Right ventricle myocardium superior (tissue), 1 donor: ENCODE results near the gene PUM2. TPM values are rescaled to one million over a fixed set of nuclear protein-coding genes. Genes with fewer than 3 reads are reported as not detected.
"Not testable (repeated sequence)": the region's sequence is repeated elsewhere in the genome, so short reads cannot be mapped to it uniquely, and the experiment has no call there.

ENCODE experiments used
- ATAC-seq: fragments of 200-7000 bp; cut with Tn5 transposase; one replicate; pipeline ENCODE4 v1.9.1; 2020; ENCODE audit warnings: mild to moderate bottlenecking; ENCODE audit not compliant: poor library complexity
- DNase-seq: peaks from one replicate; pipeline ENCODE4 v3.0.0-alpha.2; 2020
- intact Hi-C: fragments of 100-400 bp; cut with DNase I; formaldehyde crosslinking; loops from one replicate; pipeline ENCODE4 v1.11.2; 2022
- long read RNA-seq: library from polyadenylated mRNA; unstranded; transcript quantifications from one replicate; pipeline ENCODE4 v2.0.0, GENCODE V29; 2021
- total RNA-seq: library from RNA; stranded (reverse); fragmentation: NEBNext Ultra II Directional; extraction: Animal tissue kit (Norgen Biotek cat#: 25700); gene quantifications from one replicate; pipeline ENCODE4 v1.2.1, GENCODE V29; 2021
- donor health status: DM: no; HTN: yes; CAD: no; lungs with severe emphysema.

PUM2 gene, protein sequence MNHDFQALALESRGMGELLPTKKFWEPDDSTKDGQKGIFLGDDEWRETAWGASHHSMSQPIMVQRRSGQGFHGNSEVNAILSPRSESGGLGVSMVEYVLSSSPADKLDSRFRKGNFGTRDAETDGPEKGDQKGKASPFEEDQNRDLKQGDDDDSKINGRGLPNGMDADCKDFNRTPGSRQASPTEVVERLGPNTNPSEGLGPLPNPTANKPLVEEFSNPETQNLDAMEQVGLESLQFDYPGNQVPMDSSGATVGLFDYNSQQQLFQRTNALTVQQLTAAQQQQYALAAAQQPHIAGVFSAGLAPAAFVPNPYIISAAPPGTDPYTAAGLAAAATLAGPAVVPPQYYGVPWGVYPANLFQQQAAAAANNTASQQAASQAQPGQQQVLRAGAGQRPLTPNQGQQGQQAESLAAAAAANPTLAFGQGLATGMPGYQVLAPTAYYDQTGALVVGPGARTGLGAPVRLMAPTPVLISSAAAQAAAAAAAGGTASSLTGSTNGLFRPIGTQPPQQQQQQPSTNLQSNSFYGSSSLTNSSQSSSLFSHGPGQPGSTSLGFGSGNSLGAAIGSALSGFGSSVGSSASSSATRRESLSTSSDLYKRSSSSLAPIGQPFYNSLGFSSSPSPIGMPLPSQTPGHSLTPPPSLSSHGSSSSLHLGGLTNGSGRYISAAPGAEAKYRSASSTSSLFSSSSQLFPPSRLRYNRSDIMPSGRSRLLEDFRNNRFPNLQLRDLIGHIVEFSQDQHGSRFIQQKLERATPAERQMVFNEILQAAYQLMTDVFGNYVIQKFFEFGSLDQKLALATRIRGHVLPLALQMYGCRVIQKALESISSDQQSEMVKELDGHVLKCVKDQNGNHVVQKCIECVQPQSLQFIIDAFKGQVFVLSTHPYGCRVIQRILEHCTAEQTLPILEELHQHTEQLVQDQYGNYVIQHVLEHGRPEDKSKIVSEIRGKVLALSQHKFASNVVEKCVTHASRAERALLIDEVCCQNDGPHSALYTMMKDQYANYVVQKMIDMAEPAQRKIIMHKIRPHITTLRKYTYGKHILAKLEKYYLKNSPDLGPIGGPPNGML
- total RNA-seq = 70.9 TPM
- long read RNA-seq, partial matches to known transcripts = 26 of 27 reads
- long read RNA-seq, other reads (novel, unspliced or antisense) = 1 of 27 reads

DNA sequence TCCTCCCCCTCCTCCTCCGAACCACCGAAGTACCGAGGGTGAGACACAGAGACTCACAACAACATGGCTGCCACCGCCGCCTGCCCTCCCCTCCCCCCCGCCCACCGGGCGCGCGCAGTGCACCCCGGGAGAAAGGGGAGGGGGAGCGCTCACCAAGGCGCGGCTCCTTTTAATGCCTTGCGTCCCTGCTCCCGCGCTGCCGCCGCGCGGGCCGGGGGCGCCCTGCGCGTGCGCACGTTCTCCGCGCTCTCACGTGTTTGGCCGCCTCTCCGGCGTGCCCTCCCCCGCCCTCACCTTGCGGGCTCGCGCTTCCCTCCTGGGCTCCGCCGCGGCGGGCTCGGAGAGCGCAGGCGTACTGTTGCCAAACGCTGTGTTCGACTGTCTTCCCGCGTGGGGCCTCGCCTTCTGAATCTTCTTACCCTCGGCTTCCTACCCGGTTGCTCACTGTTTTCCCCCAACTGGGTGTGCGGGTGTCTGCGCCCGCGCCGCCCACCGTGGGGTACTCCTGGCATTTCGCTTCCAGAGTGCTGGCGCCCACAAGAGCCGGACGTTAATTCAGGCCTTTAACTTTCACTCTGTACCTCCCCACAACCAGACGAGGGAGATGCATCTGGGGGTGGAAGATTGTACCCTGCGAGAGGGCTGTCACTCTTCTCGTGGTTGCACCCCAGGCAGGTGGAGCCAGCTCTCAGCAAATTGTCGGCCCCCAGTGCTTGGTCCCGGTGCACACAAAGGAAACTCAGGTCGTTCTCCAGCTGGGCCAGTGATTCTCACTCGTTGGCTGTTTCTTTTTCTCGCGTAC is at the start of gene PUM2:
Gene PUM2 (minus strand): TSS at position 92 of the 802 bp plus-strand sequence. CDS start 23,484 bp downstream, outside the sequence.
- peak; percentile 97 for ATAC-seq
- intact Hi-C loops = no loop called here
- DNase-seq = peak; percentile 96

DNA sequence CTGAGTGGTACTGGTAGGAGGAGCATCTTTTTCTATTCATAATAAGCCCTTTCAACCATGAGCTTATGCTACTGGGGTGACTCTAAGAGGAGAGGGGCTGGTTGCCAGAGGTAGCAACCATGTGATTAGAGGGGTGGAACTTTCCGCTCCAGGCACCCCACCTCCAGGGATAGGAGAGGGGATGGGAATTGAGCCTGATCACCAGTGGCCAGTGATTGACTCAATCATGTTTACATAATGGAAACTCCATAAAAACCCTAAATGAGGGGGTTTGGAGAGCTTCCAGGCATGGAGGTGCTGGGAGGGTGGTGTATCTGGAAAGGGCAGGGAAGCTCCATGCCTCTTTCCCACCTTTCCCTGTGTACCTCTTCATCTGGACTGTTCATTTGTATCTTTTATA is 49.7 kb upstream of the PUM2 start:
- ATAC-seq (no peak), DNase-seq (no peak)
- intact Hi-C loops = no loop called here

DNA sequence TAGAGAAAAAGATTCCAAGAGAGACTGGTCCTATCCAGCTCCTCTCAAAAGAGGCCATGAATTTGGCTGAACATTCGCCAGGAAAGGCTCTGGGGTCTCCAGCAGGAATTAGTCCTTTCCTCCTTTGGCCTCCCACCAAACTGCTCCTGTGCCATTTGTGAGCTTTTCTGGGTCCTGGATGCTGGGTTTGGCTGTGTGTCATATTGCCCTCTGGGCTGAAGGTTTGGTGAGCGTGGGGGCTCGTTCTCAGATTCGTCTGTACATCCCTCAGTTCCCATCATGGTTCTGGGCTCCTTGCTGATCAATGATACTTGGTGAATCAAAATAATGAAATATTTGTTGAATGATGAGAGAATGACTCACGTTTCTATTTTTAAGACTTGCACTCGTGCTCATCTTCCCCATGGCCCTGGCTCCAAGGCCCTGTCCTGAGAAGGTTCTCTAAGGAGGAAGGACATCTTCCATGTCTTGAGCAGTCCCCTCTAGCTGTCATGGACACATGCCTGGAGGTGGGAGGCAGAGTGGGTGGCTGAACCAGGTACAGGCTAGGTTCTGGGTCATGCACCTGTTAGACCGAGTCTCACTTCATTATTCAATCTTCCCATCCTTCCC is 48.4 kb upstream of the PUM2 start:
- DNase-seq = no peak
- no peak for ATAC-seq
- intact Hi-C loops = no loop called here

DNA sequence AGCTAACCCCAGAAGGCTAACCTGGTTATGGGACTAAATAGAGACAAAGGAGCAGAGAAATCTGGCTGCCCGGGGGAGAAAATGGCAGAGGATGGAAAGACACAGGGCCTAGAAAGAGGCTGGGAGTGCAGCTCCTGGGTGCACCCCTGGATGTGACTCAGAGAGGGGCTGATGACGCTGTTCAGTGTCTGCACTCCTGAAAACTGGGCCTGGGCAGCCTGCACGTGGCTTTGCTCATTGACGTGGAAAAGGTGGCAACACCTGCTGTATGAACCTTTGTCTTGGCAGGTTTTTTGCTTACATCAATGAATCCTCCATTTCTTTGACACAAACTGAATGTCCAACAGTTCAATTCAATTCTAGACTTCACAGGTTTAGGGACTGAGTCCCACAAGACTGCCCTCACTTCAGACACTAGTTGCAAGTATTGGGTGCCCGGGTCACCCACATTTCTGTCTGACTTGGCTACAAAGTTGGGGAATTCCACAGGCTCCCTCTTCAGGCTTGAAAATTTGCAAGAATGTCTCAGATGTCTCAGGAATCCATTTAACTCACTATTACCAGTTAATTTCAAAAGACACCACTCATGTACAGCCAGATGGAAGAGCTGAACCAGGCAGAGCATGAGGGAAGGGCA is 47.3 kb upstream of the PUM2 start:
- intact Hi-C loops = no loop called here
- DNase-seq = no peak
- ATAC-seq = no peak

DNA sequence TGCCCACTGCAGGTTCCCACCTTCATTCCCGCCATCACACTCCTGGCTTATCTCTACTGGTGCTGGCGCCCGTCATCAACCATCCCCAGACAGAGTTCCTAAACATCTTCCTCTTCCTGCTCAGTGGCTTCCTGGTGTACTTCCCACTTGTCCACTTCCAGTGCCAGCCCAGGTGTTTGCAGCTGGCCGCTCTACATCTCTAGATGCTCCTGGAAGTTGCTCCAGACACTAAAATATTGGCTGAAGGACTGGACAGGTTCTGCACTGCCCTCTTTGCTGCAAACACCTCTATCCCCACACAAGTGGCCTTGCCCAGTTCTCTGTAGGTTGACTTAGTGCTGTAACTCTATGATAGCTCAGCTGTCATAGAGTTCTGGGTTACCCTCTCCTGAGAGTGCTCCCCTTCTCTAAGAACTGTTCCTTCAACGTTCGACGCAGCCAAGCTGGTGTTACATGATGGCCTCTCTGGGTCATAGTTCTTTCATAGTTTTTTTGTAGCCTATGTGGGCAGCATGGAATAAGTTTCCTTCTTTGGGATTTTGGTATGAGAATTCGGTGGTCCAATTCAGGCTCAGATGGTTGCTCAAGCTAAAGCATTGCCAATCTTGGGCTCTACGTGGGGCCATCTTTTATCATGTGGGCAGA is 45.8 kb upstream of the PUM2 start:
- no peak for DNase-seq
- ATAC-seq = no peak
- intact Hi-C loops = no loop called here

DNA sequence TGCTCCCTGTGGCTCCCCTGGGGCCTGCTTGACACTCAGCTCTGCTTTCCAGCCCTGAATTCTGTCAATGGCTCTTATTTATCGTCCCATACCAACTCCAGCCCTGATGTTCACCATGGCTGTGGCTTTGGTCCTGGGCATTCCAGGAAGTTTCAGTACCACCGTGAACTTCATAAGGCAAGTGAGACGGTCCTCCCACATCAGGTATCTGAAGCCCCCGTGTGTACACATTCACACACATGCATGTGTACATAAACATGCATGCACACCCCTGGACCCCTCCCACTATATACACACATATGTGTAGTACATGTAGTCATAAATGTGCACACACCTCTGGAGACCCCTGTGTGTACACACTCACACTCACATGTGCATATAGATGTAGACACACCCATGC is 43.3 kb upstream of the PUM2 start:
- DNase-seq = no peak
- ATAC-seq = no peak
- intact Hi-C loops = no loop called here

DNA sequence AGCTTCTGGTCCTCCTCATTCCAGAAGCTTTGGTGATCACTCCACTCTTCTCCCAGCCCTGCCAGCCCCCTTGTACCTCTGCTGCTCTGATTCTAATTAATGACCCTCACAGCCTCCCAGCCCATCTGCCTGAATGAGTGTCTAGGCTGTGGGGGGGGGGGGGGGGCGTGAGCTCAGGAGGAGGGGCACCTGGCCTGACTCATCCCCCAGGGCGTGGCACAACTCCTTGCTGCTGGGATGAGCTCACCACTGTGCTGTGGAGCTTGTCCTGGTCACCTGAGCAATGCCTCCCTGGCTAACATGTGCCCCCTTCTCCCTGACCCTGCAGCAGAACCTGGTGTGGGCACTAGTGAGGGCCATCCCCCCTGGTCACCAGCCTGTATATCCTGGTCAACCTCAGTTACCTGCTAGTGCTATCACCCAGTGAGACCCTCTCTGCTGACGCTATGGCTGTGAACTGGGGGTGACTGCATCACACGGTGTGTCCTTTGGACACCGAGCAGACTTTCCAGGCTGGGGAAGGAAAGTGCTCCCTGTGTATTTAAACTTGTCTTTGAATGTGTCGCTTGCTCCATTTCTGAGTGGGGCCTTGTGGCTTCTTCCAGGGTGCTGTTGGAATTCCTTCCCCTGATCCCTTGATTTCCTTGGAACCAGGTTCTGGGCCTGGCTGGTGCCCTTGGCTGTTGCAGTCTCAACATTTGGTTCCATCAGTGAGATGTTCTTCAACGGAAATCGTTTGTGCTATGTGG is 41.5 kb upstream of the PUM2 start:
- DNase-seq (no peak), ATAC-seq (no peak)
- intact Hi-C loops = no loop called here

DNA sequence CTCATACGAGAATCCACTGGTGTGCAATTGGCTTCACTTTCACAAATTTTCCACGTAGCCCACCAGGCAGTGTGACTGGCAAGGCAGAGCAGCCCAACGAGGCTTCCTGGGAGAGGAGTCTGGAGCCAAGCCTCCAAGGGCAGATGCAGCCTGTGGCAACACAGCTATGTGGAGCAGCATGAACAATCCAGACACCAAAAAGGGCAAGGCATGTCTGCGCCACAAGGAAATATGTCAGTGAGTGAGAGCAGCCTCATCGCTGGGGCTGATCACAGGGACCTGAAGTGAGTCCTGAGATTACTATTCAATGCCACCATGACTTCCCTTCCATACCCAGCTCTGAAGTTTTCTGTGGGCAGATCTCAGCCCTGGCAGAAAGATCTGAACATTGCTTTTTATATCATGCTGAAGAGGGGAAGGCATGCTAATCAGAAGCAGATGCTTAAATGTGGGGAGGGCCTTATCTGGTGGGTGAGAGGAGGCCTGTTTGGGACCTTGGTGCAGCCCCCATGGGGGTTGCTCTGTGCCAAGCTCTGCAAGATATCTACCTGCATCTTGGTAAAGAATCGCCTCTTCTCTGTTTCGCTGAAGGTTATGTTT is 40.0 kb upstream of the PUM2 start:
- intact Hi-C loops = no loop called here
- DNase-seq (no peak), ATAC-seq (no peak)

DNA sequence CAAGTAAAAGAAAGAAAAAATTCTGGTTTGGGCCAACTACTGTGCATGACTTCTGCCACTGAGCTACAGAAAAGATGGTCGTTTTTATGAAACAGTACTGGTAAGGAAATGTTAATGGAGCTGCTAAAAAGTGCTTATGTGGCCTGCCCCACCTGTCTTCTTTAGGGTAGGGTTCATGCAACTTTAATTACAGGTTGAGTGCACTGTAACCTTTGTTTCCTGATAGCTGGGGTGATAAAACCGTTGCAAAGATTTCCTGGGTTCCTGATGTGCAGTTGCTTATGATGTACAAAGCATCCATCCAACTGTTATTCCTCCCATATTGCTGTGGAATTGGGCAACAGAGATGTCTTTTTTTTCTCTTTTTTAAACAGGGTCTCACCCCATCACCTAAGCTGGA is 34.3 kb upstream of the PUM2 start:
- intact Hi-C loops = no loop called here
- DNase-seq (no peak), ATAC-seq (no peak)

DNA sequence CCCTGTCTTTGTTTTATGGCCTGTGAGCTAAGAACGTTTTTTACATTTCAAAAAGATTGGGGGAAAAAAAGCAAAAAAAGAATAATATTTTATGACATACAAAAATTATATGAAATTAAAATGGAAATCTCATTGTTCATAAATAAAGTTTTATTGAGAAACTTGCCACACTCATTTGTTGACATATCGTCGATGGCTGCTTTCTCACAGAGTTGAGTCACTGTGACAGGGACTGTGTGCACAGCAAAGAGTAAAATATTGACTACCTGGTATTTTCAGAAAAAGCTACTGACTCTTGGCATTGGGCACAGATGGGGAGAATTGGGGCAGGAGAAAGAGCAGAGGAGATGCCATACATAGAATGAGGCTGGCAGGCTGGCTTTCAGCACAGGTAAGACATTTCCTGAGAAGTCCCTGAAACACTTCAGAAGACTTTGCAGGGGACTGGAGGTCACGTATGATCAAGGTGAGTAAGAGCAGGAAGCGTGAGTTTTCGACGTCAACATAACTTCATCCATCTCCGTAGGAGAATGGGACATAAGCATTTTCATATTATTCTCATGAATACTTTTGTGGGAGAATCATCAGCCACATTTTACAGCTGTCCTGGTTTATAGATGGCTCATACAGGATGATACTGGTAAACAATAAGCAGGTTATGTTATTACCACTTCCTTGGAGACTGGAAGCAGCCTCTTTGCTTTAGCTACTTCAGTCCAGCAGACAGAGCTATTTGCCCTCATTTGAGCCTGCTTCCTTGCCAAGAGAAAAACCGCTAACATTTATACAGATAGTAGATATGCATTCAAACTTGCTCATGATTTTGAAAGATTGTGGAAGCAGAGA is 32.5 kb upstream of the PUM2 start:
- intact Hi-C loops = no loop called here
- DNase-seq (no peak), ATAC-seq (no peak)

DNA sequence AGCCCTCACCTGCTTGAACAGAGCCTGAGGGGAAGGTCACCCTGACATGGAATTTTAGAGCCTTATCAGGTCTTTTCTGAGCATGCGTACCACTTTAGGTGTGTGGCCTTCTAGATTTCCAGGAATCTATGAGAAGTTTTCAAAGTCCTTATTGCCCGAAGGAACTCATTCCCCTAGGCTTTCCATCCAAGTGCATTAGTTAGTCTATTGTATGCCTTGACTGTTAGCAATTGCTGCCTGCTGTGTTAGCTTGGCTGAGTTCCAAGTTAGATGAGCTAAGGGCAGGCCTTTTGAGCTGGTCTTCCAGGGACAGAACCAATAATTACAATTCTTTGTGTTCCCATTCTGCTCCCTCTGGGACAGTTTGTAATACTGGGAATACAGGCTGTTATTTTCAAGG is 30.8 kb upstream of the PUM2 start:
- ATAC-seq (peak; percentile 57), DNase-seq (no peak)
- intact Hi-C loops = no loop called here

DNA sequence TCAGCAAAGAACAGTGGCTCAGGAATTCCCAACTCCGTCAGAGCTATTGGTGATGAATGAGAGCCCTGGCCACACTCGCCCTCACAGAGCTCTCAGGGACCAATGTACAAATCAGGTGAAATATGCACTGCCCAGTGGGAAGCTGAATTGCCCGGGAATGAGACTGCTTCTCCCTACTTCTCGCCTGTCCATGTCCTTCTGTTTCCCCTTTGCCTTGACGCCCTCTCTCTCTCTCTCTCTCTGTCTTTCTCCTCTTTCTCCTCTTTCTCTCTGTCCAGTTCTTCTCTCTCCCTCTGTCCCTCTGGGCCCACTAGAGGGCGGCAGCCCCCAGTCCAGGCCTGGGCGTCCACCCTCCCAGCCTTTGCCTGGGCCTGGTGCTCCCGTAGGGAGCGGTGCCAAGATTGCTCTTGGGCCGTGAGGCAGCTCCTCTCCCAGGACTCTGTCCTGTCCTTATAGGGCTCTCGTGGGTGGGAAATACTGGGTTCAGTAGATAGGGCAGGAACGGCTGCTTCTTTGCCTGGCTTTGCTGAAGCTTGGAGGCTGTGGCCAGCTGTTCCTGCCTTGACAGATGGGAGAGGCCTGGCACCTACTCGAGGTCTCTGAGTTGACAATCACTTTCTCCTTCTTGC is 28.4 kb upstream of the PUM2 start:
- peak; percentile 97 for ATAC-seq
- DNase-seq = peak; percentile 89
- intact Hi-C loops = no loop called here

DNA sequence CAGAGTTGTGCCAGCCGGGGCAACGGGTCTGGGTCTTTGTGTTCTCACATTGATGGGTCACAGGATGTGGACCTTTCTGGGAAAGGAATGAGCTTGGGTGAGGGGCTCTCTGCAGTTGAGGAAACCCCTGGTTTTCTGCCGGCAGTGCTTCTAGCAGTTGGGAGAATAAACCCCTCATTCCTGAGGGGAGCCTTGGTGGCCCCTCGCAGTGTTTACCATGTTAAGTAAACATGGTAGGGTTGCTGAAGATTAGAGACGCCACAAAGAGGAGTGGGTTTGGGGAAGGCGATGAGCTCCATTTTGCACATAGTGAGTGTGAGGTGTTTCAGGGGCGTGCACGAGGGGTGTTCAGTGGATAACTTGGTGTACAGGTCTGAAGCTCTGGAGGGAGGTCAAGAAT is 27.7 kb upstream of the PUM2 start:
- ATAC-seq (no peak), DNase-seq (no peak)
- intact Hi-C loops = no loop called here

DNA sequence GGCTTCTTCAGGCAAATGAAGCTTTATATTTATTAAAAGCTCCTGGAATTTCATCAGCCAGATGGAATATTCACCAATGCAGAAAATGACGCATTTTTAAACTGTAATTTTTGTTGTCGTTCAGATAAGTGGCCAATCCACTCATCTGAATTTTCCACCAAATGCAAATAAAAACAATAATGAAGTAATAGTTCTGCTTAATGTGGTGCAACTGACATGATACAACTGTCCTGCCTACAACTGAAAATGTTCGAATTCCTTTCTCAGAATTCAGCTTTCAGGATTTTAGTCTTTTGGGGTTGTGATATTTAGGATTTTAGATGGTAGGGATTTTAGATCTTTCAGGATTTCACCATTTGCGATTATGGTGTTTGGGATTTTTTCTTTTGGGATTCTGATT is 27.1 kb upstream of the PUM2 start:
- ATAC-seq (no peak), DNase-seq (no peak)

DNA sequence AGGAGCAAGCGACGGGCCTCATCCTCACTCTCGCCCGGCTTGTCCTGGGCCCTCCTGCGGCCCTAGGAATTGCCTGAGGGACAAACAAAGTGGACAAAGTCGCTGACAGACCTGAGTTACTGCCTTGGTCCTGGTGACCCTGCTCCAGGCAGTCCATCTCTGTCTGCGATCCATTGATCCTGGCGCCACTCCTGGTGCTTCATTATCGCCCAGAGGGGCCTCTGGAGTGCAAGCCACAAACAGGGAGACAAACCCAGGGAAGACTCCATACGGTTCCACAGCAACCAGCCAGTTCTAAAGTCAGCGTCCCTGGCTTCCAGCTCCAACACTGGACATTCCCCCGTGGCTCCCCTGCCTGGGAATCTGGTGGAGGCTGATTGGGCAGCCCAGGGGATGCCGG is 24.3 kb upstream of the PUM2 start:
- intact Hi-C loops, DNase-seq, ATAC-seq: not testable (repeated sequence)

More for the DNA sequence above, 27.1 kb upstream of the PUM2 start:
- intact Hi-C loops = no loop called here
